ENCODE data around the gene ZNF341. TPM values are rescaled to one million over a fixed set of nuclear protein-coding genes. Genes with fewer than 3 reads are reported as not detected.

ZNF341 gene
- total and polyA plus RNA-seq, 2 of the 8 experiments (the other 6 are each of a cell fraction or from before 2014, with no cell fraction given), result 5.8 to 6.4 TPM

DNA sequence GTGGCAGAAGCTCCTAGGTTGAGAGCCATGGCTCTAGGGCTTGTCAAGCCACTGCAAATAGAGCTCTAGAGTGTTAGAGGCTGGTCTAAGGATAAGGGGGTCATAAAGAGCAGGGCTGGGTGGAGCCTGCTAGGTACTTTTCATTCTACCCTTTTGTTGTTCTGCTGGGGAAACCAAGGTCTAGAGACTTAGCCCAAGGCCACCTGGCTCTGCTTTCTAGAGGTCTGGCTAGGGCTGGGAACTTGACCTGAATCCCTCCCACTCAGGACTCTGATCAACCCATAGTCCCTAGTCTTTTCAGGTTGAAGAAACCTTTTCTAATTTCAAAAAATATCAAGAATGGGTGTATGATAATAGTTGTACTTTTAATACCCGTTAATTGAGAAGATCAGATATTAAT lies 93.1 kb downstream of the ZNF341 start (continued):
- TF ChIP-seq RNF2 (IDR thresholded peaks at IDR 0.05; ENCODE audit: borderline replicate concordance, low read depth, low read length, missing control alignments, poor library complexity, severe bottlenecking), result no peak
- TF ChIP-seq KDM1A (IDR thresholded peaks at IDR 0.05; ENCODE audit: borderline replicate concordance, low read length), result no peak
- TF ChIP-seq TAF7 (optimal IDR thresholded peaks at IDR 0.05; ENCODE audit: borderline replicate concordance, low read depth, low read length), result no peak
- no peak for TF ChIP-seq BACH1 (IDR thresholded peaks at IDR 0.05; ENCODE audit: low read length)
- no peak for TF ChIP-seq POU5F1 (IDR thresholded peaks at IDR 0.05; ENCODE audit: low read depth, low read length)
- TF ChIP-seq MAFK (IDR thresholded peaks at IDR 0.05; ENCODE audit: low read depth, low read length), result no peak

All from H1 (cell line).